GM12878 (cell line): ENCODE results near the gene PBRM1. TPM values are rescaled to one million over a fixed set of nuclear protein-coding genes. Genes with fewer than 3 reads are reported as not detected.

Experiments
- ATAC-seq: fragments of 200-7000 bp; cut with Tn5 transposase; 3 replicates; pipeline ENCODE4 v1.9.1; 2020; ENCODE audit warnings: mild to moderate bottlenecking, moderate library complexity
- BruUV-seq: library from RNA; stranded (reverse); fragments of 400-500 nt; replicated peaks from 2 replicates; lab custom pipeline; 2021; lab: Mats Ljungman, UMichigan
- CTCF ChIA-PET: fragments of 300-600 bp; sonication (Branson Sonifier 250); formaldehyde crosslinking; extraction: SDS; loops from one replicate; lab custom pipeline; 2021; ENCODE audit warnings: inconsistent platforms; lab: Yijun Ruan, JAX
- POLR2A ChIA-PET: fragments of 350-600 bp; formaldehyde crosslinking; extraction: SDS; loops from one replicate; lab custom pipeline; 2021; ENCODE audit warnings: inconsistent platforms; lab: Charles Lee
- RAD21 ChIA-PET: fragments of 300-600 bp; sonication (Branson Sonifier 250); formaldehyde crosslinking; loops from one replicate; lab custom pipeline; 2023; ENCODE audit warnings: antibody characterized with exemption; ENCODE audit not compliant: unreplicated experiment; lab: Charles Lee
- SMC1A ChIA-PET: fragments of 300-600 bp; sonication (Branson Sonifier 250); formaldehyde crosslinking; loops from one replicate; lab custom pipeline; 2023; ENCODE audit not compliant: unreplicated experiment, uncharacterized antibody; lab: Charles Lee
- DNase-seq: peaks from one replicate; pipeline ENCODE4 v3.0.0-alpha.2; 2011; ENCODE audit warnings: low read depth, low spot score
- FAIRE-seq: peaks from 3 replicates; lab custom pipeline; 2011; peaks lifted over from hg19 to GRCh38; lab: Jason Lieb, UNC
- H2AFZ ChIP-seq: 2 replicates; pipeline ENCODE4 v1.6.0; 2011; ENCODE audit warnings: low read depth, low read length, control low read depth; ENCODE audit not compliant: control insufficient read depth
- H3K27ac ChIP-seq: 2 replicates; pipeline ENCODE4 v1.5.1; 2011; ENCODE audit warnings: control low read depth; ENCODE audit not compliant: control insufficient read depth, insufficient read depth
- H3K27me3 ChIP-seq, 2 experiments: replicated peaks in 1 of 2; 2 replicates each; pipeline versions ENCODE4 v1.6.0 to v1.6.1; 2011; ENCODE audit warnings: low read length in 1 of 2; ENCODE audit not compliant: control insufficient read depth in 2 of 2, insufficient read depth in 2 of 2
- H3K36me3 ChIP-seq, 2 experiments: 2 replicates each; pipeline ENCODE4 v1.5.1; 2011; ENCODE audit warnings: low read length in 1 of 2; ENCODE audit not compliant: control insufficient read depth in 2 of 2, insufficient read depth in 2 of 2
- H3K4me1 ChIP-seq: 2 replicates; pipeline ENCODE4 v1.6.1; 2011; ENCODE audit warnings: mild to moderate bottlenecking, low read length, moderate library complexity, mixed read lengths; ENCODE audit not compliant: control insufficient read depth, insufficient read depth
- H3K4me2 ChIP-seq: 2 replicates; pipeline ENCODE4 v1.6.0; 2011; ENCODE audit warnings: control low read depth; ENCODE audit not compliant: control insufficient read depth, insufficient read depth
- H3K4me3 ChIP-seq: fragments of 200-600 bp; sonication (generic); 2 replicates; pipeline ENCODE4 v1.5.1; 2016
- H3K79me2 ChIP-seq: 2 replicates; pipeline ENCODE4 v1.6.0; 2011; ENCODE audit warnings: low read length; ENCODE audit not compliant: control insufficient read depth, insufficient read depth
- H3K9ac ChIP-seq: 2 replicates; pipeline ENCODE4 v1.8.0; 2011; ENCODE audit warnings: low read length, control low read depth, mixed read lengths; ENCODE audit not compliant: control insufficient read depth, insufficient read depth
- H3K9me3 ChIP-seq: replicated peaks from 3 replicates; pipeline ENCODE4 v1.5.1; 2011; ENCODE audit warnings: mild to moderate bottlenecking, low read length; ENCODE audit not compliant: control insufficient read depth, insufficient read depth
- H4K20me1 ChIP-seq: 2 replicates; pipeline ENCODE4 v1.6.0; 2011; ENCODE audit not compliant: control insufficient read depth, insufficient read depth
- ATF7 ChIP-seq: fragments of 450-650 bp; IDR thresholded peaks from 2 replicates; pipeline ENCODE4 v1.6.1; 2016; ENCODE audit warnings: low read depth, mild to moderate bottlenecking
- BMI1 ChIP-seq: fragments of 450-650 bp; IDR thresholded peaks from 2 replicates; pipeline ENCODE4 v1.6.1; 2016; ENCODE audit warnings: mild to moderate bottlenecking, moderate library complexity, borderline replicate concordance
- CBX5 ChIP-seq: sonication (generic); IDR thresholded peaks from 2 replicates; pipeline ENCODE4 v1.6.1; 2016; ENCODE audit warnings: low read depth, moderate library complexity, mild to moderate bottlenecking, inconsistent platforms
- CHD1 ChIP-seq: IDR thresholded peaks from 2 replicates; pipeline ENCODE4 v1.6.1; 2012; ENCODE audit warnings: low read depth, low read length, improper control_type of control experiment
- EGR1 ChIP-seq, 2 experiments: IDR thresholded peaks; 1 replicate in 1 of 2; 2 replicates in 1 of 2; pipeline ENCODE4 v1.6.1; 2011 to 2012; ENCODE audit warnings: low read depth in 2 of 2, low read length in 2 of 2, borderline replicate concordance in 1 of 2, mild to moderate bottlenecking in 1 of 2, moderate library complexity in 1 of 2
- ETV6 ChIP-seq, 2 experiments: fragments of 450-650 bp in 1 of 2; IDR thresholded peaks in 1 of 2; conservative IDR thresholded peaks in 1 of 2; 2 replicates each; pipeline ENCODE4 v1.6.1; 2014; ENCODE audit warnings: antibody characterized with exemption in 1 of 2, borderline replicate concordance in 1 of 2, low read depth in 1 of 2, mild to moderate bottlenecking in 1 of 2, moderate library complexity in 1 of 2
- JUNB ChIP-seq: IDR thresholded peaks from 2 replicates; pipeline ENCODE4 v1.6.1; 2016; ENCODE audit warnings: antibody characterized with exemption, mild to moderate bottlenecking
- MYC ChIP-seq: IDR thresholded peaks from 2 replicates; pipeline ENCODE4 v1.6.1; 2011; ENCODE audit warnings: mild to moderate bottlenecking, low read length, moderate library complexity, inconsistent platforms; ENCODE audit not compliant: insufficient read depth, insufficient replicate concordance, insufficient read length, severe bottlenecking
- SRF ChIP-seq, 2 experiments: IDR thresholded peaks; 2 replicates each; pipeline ENCODE4 v1.6.1; 2011; ENCODE audit warnings: low read depth in 2 of 2, low read length in 2 of 2, mild to moderate bottlenecking in 1 of 2, moderate library complexity in 1 of 2
- STAT3 ChIP-seq: IDR thresholded peaks from 2 replicates; pipeline ENCODE4 v1.6.1; 2011; ENCODE audit warnings: low read depth, low read length, improper control_type of control experiment
- TARDBP ChIP-seq: IDR thresholded peaks from 2 replicates; pipeline ENCODE4 v1.6.1; 2016; ENCODE audit warnings: borderline replicate concordance
- WRNIP1 ChIP-seq: IDR thresholded peaks from 2 replicates; pipeline ENCODE4 v1.6.1; 2011; ENCODE audit warnings: low read depth, low read length, improper control_type of control experiment, borderline replicate concordance
- YY1 ChIP-seq: IDR thresholded peaks from 2 replicates; pipeline ENCODE4 v1.6.1; 2011; ENCODE audit warnings: low read depth, mild to moderate bottlenecking, low read length
- WGBS: methylation state at CpG from one replicate; pipeline ENCODE4 v1.1.6; 2016; ENCODE audit warnings: low lambda C conversion rate; ENCODE audit not compliant: insufficient replicate concordance, insufficient coverage; ENCODE audit errors: missing lambda C conversion rate; 5-methylcytosine and 5-hydroxymethylcytosine counted together
- in situ Hi-C: fragments of 300-500 bp; cut with MboI; formaldehyde crosslinking; loops from 9 replicates; pipeline ENCODE4 v1.14.3; 2018; ENCODE audit warnings: mixed read lengths
- intact Hi-C: fragments of 100-400 bp; cut with micrococcal nuclease; formaldehyde crosslinking; loops from one replicate; pipeline ENCODE4 v1.14.2; 2022; ENCODE audit not compliant: unreplicated experiment
- polyA plus RNA-seq, 11 experiments: library from polyadenylated mRNA; depleted of rRNA in 4 of 11; unstranded in 6 of 11; stranded (reverse) in 5 of 11; fragments of >200 nt; fragmentation: Nextera tagmentation in 4 of 11; fragmentation: Illumina TruSeq in 1 of 11; extraction: Ambion mirVana in 4 of 11; extraction: Trizol in 1 of 11; gene quantifications; 1 replicate in 1 of 11; 2 replicates in 10 of 11; pipeline versions ENCODE4 v1.2.1 to v1.2.3, GENCODE V29; 2011 to 2016; ENCODE audit warnings: inconsistent platforms in 2 of 11, missing spikeins in 2 of 11, low read depth in 1 of 11
- total RNA-seq, 4 experiments: library from RNA; depleted of rRNA in 3 of 4; stranded (reverse); fragments of >200 nt in 3 of 4; fragmentation: Illumina TruSeq in 1 of 4; extraction: Trizol in 1 of 4; gene quantifications; 2 replicates each; pipeline versions ENCODE4 v1.2.1 to v1.2.3, GENCODE V29; 2013 to 2021
- TF ChIP-seq, protein P1 (sequence below): fragments of 450-650 bp; IDR thresholded peaks from 2 replicates; pipeline ENCODE4 v1.6.1; 2014; ENCODE audit warnings: mild to moderate bottlenecking
- TF ChIP-seq, protein P2 (sequence below): fragments of 450-650 bp; IDR thresholded peaks from 2 replicates; pipeline ENCODE4 v1.6.1; 2017; ENCODE audit warnings: borderline replicate concordance
- TF ChIP-seq, protein P3 (sequence below): fragments of 450-650 bp; IDR thresholded peaks from 2 replicates; pipeline ENCODE4 v1.6.1; 2017; ENCODE audit warnings: mild to moderate bottlenecking

Gene PBRM1
- total and polyA plus RNA-seq, 10 of the 15 experiments (the other 5 are each of a cell fraction or from before 2014, with no cell fraction given): 8.9 to 88.9 (median 39.3) TPM

DNA sequence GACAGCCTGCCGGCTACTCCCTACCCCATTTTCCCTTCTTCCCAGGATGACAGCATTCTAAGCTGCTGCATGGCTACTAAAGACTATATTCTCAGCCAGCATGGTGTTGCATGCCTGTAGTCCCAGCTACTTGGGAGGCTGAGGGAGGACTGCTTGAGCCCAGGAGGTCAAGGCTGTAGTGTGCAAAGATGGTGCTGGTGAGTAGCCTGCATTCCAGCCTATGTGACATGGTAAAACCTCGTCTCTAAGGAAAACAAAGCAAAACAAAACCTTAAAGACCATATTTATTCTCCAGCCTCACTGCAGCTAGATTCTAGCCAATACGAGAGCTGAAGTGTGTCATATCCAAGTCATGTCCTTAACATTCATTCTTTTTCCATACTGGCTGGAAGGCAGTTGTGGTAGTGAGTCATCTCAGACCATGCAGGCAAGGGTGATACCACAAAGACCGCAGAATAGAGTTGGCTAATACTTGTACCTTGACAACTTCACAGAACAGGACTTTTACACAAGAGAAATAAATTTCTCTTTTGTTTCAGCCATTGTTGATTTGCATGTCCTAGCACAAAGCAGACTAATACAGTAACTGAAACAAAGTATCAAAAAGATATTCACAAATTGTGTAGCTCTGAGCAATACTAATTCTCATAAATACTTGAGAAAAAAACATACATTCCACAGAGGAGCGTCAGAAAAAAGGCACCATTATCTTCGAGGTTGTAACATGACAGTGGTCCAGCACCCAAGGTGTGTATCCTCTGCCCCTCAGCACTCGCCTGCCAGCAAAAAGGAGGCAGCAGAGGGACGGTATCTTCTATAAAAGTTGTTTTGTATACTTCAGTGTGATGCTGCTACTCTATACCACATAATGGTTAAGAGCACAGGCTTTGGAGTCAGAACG, 14.8 kb downstream of the PBRM1 start (continued):
- no peak for TF ChIP-seq EGR1 (IDR thresholded peaks at IDR 0.05; ENCODE audit: borderline replicate concordance in 1 of 2, low read depth in 2 of 2, low read length in 2 of 2)

DNA sequence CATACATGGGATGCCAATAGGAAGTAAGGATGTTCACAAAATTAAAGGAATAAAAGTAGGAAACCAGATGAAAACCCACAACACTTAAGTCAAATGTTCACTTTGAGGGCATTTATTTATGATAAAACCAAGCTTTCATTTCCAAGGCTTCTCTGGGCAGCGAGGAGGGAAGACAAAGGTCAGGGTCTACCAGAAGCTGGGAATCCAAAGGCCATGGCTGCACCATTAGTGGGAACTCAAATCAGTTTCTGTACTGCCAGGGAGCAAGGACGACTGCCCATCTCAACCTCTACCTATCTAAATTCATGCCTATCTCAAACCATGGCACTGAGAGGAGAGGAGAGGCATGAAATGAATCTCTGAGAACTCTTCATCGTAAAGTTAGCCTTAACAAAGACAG, 22.6 kb downstream of the PBRM1 start:
- Histone ChIP-seq H3K4me3 (no peak overlapping the region), H3K27ac (no peak overlapping the region), H3K4me1 (no peaks in the 10 kb centered on the region), H3K4me2 (no peak overlapping the region), H3K9me3 (no peaks in the 10 kb centered on the region), H3K79me2 (no peaks in the 10 kb centered on the region), H2AFZ (no peak overlapping the region), H3K36me3 (peaks cover 10 to 19% of the 10 kb centered on the region in 2 experiments), H3K27me3 (no peaks in the 10 kb centered on the region), H4K20me1 (no peaks in the 10 kb centered on the region), H3K9ac (no peak overlapping the region; the same call in 1 of the 2 replicates)
- DNase-seq: no peak
- 47% methylated on average over 3 of the region's 3 CpGs for whole genome bisulfite sequencing
- RAD21 ChIA-PET: no interaction called here
- BruUV-seq: no TSS peak
- CTCF ChIA-PET: interaction anchor here (1.0 kb wide), 1 partner anchor 16 kb away, joined by 3 read pairs; no protein-coding TSS in a partner anchor
- ATAC-seq: no peak
- intact Hi-C loops: no loop called here
- POLR2A ChIA-PET: interaction anchor here (0.6 kb wide), 2 partner anchors 125 to 127 kb away, joined by 3 read pairs; partner anchors contain the start of gene UQCC5
- FAIRE-seq: no peak
- in situ Hi-C loops: no loop called here
- SMC1A ChIA-PET: no interaction called here
- TF ChIP-seq TARDBP (no peak), BMI1 (no peak), ATF7 (no peak), SRF (IDR thresholded peaks at IDR 0.05; ENCODE audit: low read depth in 2 of 2, low read length in 2 of 2) (no peak), STAT3 (no peak), MYC (no peak), YY1 (no peak), ETV6 (conservative IDR thresholded peaks at IDR 0.05 in 1 of 2, IDR thresholded peaks at IDR 0.05 in 1 of 2; ENCODE audit: borderline replicate concordance in 1 of 2, low read depth in 1 of 2) (no peak), CHD1 (no peak), CBX5 (no peak), WRNIP1 (no peak), JUNB (no peak)
- TF ChIP-seq, protein P1, sequence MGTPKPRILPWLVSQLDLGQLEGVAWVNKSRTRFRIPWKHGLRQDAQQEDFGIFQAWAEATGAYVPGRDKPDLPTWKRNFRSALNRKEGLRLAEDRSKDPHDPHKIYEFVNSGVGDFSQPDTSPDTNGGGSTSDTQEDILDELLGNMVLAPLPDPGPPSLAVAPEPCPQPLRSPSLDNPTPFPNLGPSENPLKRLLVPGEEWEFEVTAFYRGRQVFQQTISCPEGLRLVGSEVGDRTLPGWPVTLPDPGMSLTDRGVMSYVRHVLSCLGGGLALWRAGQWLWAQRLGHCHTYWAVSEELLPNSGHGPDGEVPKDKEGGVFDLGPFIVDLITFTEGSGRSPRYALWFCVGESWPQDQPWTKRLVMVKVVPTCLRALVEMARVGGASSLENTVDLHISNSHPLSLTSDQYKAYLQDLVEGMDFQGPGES: no peak
- TF ChIP-seq, protein P2, sequence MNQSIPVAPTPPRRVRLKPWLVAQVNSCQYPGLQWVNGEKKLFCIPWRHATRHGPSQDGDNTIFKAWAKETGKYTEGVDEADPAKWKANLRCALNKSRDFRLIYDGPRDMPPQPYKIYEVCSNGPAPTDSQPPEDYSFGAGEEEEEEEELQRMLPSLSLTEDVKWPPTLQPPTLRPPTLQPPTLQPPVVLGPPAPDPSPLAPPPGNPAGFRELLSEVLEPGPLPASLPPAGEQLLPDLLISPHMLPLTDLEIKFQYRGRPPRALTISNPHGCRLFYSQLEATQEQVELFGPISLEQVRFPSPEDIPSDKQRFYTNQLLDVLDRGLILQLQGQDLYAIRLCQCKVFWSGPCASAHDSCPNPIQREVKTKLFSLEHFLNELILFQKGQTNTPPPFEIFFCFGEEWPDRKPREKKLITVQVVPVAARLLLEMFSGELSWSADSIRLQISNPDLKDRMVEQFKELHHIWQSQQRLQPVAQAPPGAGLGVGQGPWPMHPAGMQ: no peak
- TF ChIP-seq, protein P3, sequence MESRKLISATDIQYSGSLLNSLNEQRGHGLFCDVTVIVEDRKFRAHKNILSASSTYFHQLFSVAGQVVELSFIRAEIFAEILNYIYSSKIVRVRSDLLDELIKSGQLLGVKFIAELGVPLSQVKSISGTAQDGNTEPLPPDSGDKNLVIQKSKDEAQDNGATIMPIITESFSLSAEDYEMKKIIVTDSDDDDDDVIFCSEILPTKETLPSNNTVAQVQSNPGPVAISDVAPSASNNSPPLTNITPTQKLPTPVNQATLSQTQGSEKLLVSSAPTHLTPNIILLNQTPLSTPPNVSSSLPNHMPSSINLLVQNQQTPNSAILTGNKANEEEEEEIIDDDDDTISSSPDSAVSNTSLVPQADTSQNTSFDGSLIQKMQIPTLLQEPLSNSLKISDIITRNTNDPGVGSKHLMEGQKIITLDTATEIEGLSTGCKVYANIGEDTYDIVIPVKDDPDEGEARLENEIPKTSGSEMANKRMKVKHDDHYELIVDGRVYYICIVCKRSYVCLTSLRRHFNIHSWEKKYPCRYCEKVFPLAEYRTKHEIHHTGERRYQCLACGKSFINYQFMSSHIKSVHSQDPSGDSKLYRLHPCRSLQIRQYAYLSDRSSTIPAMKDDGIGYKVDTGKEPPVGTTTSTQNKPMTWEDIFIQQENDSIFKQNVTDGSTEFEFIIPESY: no peak
